Activated CD8-positive, alpha-beta memory T cell treated with anti-CD3 and anti-CD28 coated beads for 36 hours (primary cell): ENCODE measurements around the gene CAMK1D. TPM values are rescaled to one million over a fixed set of nuclear protein-coding genes. Genes with fewer than 3 reads are reported as not detected.
"Not testable (repeated sequence)": the region's sequence is repeated elsewhere in the genome, so short reads cannot be mapped to it uniquely, and the experiment has no call there.

ENCODE experiments used
- CTCF ChIA-PET: fragments of 350-600 bp; sonication (Branson Sonifier 250); formaldehyde crosslinking; loops from one replicate; lab custom pipeline; 2021; ENCODE audit warnings: antibody characterized with exemption; lab: Charles Lee
- POLR2A ChIA-PET: fragments of 350-600 bp; sonication (Branson Sonifier 250); formaldehyde crosslinking; loops from one replicate; lab custom pipeline; 2021; ENCODE audit warnings: antibody characterized with exemption; lab: Charles Lee
- total RNA-seq, 2 experiments: library from RNA; stranded (reverse); gene quantifications; one replicate each; pipeline ENCODE4 v1.2.3, GENCODE V29; 2021

CAMK1D gene
- total RNA-seq, 2 experiments from 2014 or later = 8.7 to 11.4 TPM

GRCh38 chr10:12806228-12807095 lies 457.1 kb downstream of the CAMK1D start:
- CTCF ChIA-PET = no interaction called here
- POLR2A ChIA-PET = no interaction called here

- POLR2A ChIA-PET = no interaction called here
Observed at GRCh38 chr10:12807096-12807755, 457.9 kb downstream of the CAMK1D start.

GRCh38 chr10:12808014-12808613 lies 458.8 kb downstream of the CAMK1D start:
- POLR2A ChIA-PET = no interaction called here

More at GRCh38 chr10:12807096-12807755, 457.9 kb downstream of the CAMK1D start:
- CTCF ChIA-PET = no interaction called here

GRCh38 chr10:12810046-12810445 lies 460.7 kb downstream of the CAMK1D start:
- CTCF ChIA-PET = interaction anchor here (0.6 to 1.1 kb wide), 4 partner anchors 28 to 204 kb away, joined by 3 to 4 read pairs (median 3); no protein-coding TSS in a partner anchor
- POLR2A ChIA-PET = not testable (repeated sequence)

More at GRCh38 chr10:12808014-12808613, 458.8 kb downstream of the CAMK1D start:
- CTCF ChIA-PET = interaction anchor here (1.2 kb wide), 1 partner anchor 26 kb away, joined by 3 read pairs; no protein-coding TSS in a partner anchor

GRCh38 chr10:12811826-12812225 lies 462.5 kb downstream of the CAMK1D start:
- ChIA-PET POLR2A (no interaction called here), CTCF (no interaction called here)

GRCh38 chr10:12812571-12812970 lies 463.2 kb downstream of the CAMK1D start:
- CTCF ChIA-PET = no interaction called here
- POLR2A ChIA-PET = no interaction called here

- ChIA-PET CTCF (no interaction called here), POLR2A (no interaction called here)
Observed at GRCh38 chr10:12814166-12814565, 464.8 kb downstream of the CAMK1D start.

- POLR2A ChIA-PET = no interaction called here
- CTCF ChIA-PET = no interaction called here
Observed at GRCh38 chr10:12819071-12819470, 469.7 kb downstream of the CAMK1D start.

GRCh38 chr10:12819656-12820055 lies 470.3 kb downstream of the CAMK1D start:
- ChIA-PET POLR2A (no interaction called here), CTCF (no interaction called here)

- CTCF ChIA-PET = no interaction called here
Observed at GRCh38 chr10:12822126-12822892, 473.0 kb downstream of the CAMK1D start.

GRCh38 chr10:12822893-12823170 lies 473.5 kb downstream of the CAMK1D start:
- POLR2A ChIA-PET = no interaction called here
- CTCF ChIA-PET = no interaction called here

More at GRCh38 chr10:12822126-12822892, 473.0 kb downstream of the CAMK1D start:
- POLR2A ChIA-PET = no interaction called here

- ChIA-PET POLR2A (no interaction called here), CTCF (no interaction called here)
Observed at GRCh38 chr10:12823328-12823727, 474.0 kb downstream of the CAMK1D start.

- ChIA-PET POLR2A (no interaction called here), CTCF (interaction anchor here (0.9 kb wide), 1 partner anchor 9 kb away, joined by 8 read pairs; no protein-coding TSS in a partner anchor)
Observed at GRCh38 chr10:12825260-12825849, 476.0 kb downstream of the CAMK1D start.

- ChIA-PET CTCF (no interaction called here), POLR2A (no interaction called here)
Observed at GRCh38 chr10:12826800-12827372, 477.5 kb downstream of the CAMK1D start.

- ChIA-PET CTCF (no interaction called here), POLR2A (no interaction called here)
Observed at GRCh38 chr10:12828736-12829135, 479.4 kb downstream of the CAMK1D start.

GRCh38 chr10:12829831-12830390 lies 480.6 kb downstream of the CAMK1D start:
- ChIA-PET POLR2A (no interaction called here), CTCF (no interaction called here)

GRCh38 chr10:12832096-12832495 lies 482.7 kb downstream of the CAMK1D start:
- POLR2A ChIA-PET = no interaction called here
- CTCF ChIA-PET = interaction anchor here (0.6 kb wide), 1 partner anchor 149 kb away, joined by 3 read pairs; no protein-coding TSS in a partner anchor

- CTCF ChIA-PET = interaction anchor here (0.9 kb wide), 1 partner anchor 8 kb away, joined by 8 read pairs; no protein-coding TSS in a partner anchor
- POLR2A ChIA-PET = no interaction called here
Observed at GRCh38 chr10:12833451-12833850, 484.1 kb downstream of the CAMK1D start.
